HepG2 (cell line): Measurements from ENCODE around the gene FBXL7. TPM values are rescaled to one million over a fixed set of nuclear protein-coding genes. Genes with fewer than 3 reads are reported as not detected.

ENCODE experiments used
- ATAC-seq: fragments of 200-7000 bp; cut with Tn5 transposase; 3 replicates; pipeline ENCODE4 v1.9.1; 2020; ENCODE audit warnings: mild to moderate bottlenecking, moderate library complexity
- BruUV-seq: library from RNA; stranded (reverse); fragments of 400-500 nt; replicated peaks from 2 replicates; lab custom pipeline; 2021; lab: Mats Ljungman, UMichigan
- CTCF ChIA-PET: fragments of 300-600 bp; formaldehyde crosslinking; extraction: SDS; loops from one replicate; lab custom pipeline; 2021; ENCODE audit warnings: low total read pairs, inconsistent platforms, low intra/inter-chr PET ratio; lab: Yijun Ruan, JAX
- POLR2A ChIA-PET: fragments of 350-600 bp; sonication (Branson Sonifier 250); formaldehyde crosslinking; loops from one replicate; lab custom pipeline; 2020; ENCODE audit warnings: antibody characterized with exemption, inconsistent platforms; lab: Yijun Ruan, JAX
- DNase-seq: peaks from one replicate; pipeline ENCODE4 v3.0.0-alpha.2; 2015; ENCODE audit warnings: low spot score
- FAIRE-seq: peaks from 3 replicates; lab custom pipeline; 2011; peaks lifted over from hg19 to GRCh38; lab: Jason Lieb, UNC
- H2AFZ ChIP-seq: one replicate; pipeline ENCODE4 v1.6.1; 2011; ENCODE audit warnings: low read length, inconsistent platforms
- H3K27ac ChIP-seq: fragments of 300-600 bp; 3 replicates; pipeline ENCODE4 v1.8.0; 2011; ENCODE audit warnings: mixed run types, mild to moderate bottlenecking, mixed read lengths, low read length, inconsistent platforms; ENCODE audit not compliant: insufficient read depth; ENCODE audit errors: extremely low read length
- H3K27me3 ChIP-seq, 2 experiments: fragments of 200-600 bp in 1 of 2; 2 replicates in 1 of 2; 3 replicates in 1 of 2; pipeline versions ENCODE4 v1.6.0 to v1.8.0; 2011; ENCODE audit warnings: low read length in 2 of 2, mild to moderate bottlenecking in 2 of 2, moderate library complexity in 2 of 2, inconsistent platforms in 1 of 2; ENCODE audit not compliant: insufficient read depth in 2 of 2, control insufficient read depth in 1 of 2
- H3K36me3 ChIP-seq, 2 experiments: fragments of 200-600 bp in 1 of 2; replicated peaks in 1 of 2; 2 replicates in 1 of 2; 3 replicates in 1 of 2; pipeline versions ENCODE4 v1.5.1 to v1.8.0; 2011; ENCODE audit warnings: low read length in 2 of 2, inconsistent platforms in 1 of 2; ENCODE audit not compliant: insufficient read depth in 2 of 2, control insufficient read depth in 1 of 2
- H3K4me1 ChIP-seq: 2 replicates; pipeline ENCODE4 v1.5.1; 2012; ENCODE audit warnings: low read length, inconsistent platforms; ENCODE audit not compliant: insufficient read depth
- H3K4me2 ChIP-seq: 2 replicates; pipeline ENCODE4 v1.6.0; 2011; ENCODE audit warnings: low read depth, low read length, inconsistent platforms
- H3K4me3 ChIP-seq, 3 experiments: fragments of 200-600 bp in 1 of 3; sonication (generic), shearing (Covaris generic) in 1 of 3; replicated peaks in 1 of 3; 2 replicates each; pipeline ENCODE4 v1.5.1; 2011 to 2016; ENCODE audit warnings: low read length in 3 of 3, inconsistent platforms in 2 of 3, low read depth in 2 of 3, mild to moderate bottlenecking in 2 of 3, control low read depth in 1 of 3, mixed read lengths in 1 of 3; ENCODE audit not compliant: insufficient read depth in 1 of 3
- H3K79me2 ChIP-seq: one replicate; pipeline ENCODE4 v1.6.1; 2011; ENCODE audit warnings: low read length, inconsistent platforms; ENCODE audit not compliant: insufficient read depth
- H3K9ac ChIP-seq: 2 replicates; pipeline ENCODE4 v1.6.0; 2011; ENCODE audit warnings: mild to moderate bottlenecking, low read depth, low read length, inconsistent platforms; ENCODE audit not compliant: insufficient read depth
- H3K9me3 ChIP-seq: 2 replicates; pipeline ENCODE4 v1.5.1; 2012; ENCODE audit warnings: mild to moderate bottlenecking, low read length
- H4K20me1 ChIP-seq: 2 replicates; pipeline ENCODE4 v1.6.0; 2011; ENCODE audit warnings: inconsistent platforms, mild to moderate bottlenecking, low read length, moderate library complexity; ENCODE audit not compliant: insufficient read depth
- BCL3 ChIP-seq: sonication (generic); formaldehyde crosslinking; IDR thresholded peaks from 2 replicates; pipeline ENCODE4 v1.5.1; 2020; ENCODE audit warnings: mild to moderate bottlenecking, missing genetic modification reagents, moderate library complexity
- KDM3A ChIP-seq: IDR thresholded peaks from 2 replicates; pipeline ENCODE4 v1.6.1; 2018; ENCODE audit warnings: low read depth, missing compliant biosample characterization
- NCOA1 ChIP-seq: sonication (generic); formaldehyde crosslinking; IDR thresholded peaks from 2 replicates; pipeline ENCODE4 v1.9.0; 2021; ENCODE audit warnings: missing genetic modification reagents
- PCBP2 ChIP-seq: fragments of 200-400 bp; formaldehyde crosslinking; optimal IDR thresholded peaks from 2 replicates; pipeline ENCODE3; 2018; ENCODE audit warnings: low read length, low read depth; ENCODE audit not compliant: poor library complexity, severe bottlenecking
- POLR2A ChIP-seq, 2 experiments: IDR thresholded peaks; 2 replicates each; pipeline ENCODE4 v1.6.1; 2011; ENCODE audit warnings: low read depth in 2 of 2, low read length in 2 of 2, mild to moderate bottlenecking in 1 of 2, moderate library complexity in 1 of 2; ENCODE audit not compliant: insufficient read depth in 1 of 2
- RARA ChIP-seq: IDR thresholded peaks from 2 replicates; pipeline ENCODE4 v1.6.1; 2016; ENCODE audit warnings: missing genetic modification reagents, missing compliant biosample characterization
- SRSF9 ChIP-seq: fragments of 200-400 bp; formaldehyde crosslinking; IDR thresholded peaks from 2 replicates; pipeline ENCODE4 v1.6.1; 2018; ENCODE audit warnings: borderline replicate concordance, mild to moderate bottlenecking, low read depth, low read length; ENCODE audit not compliant: insufficient read depth, poor library complexity, severe bottlenecking
- TRIM22 ChIP-seq: fragments of 450-650 bp; IDR thresholded peaks from 2 replicates; pipeline ENCODE4 v1.6.1; 2017
- ZNF33B ChIP-seq: sonication (generic); formaldehyde crosslinking; IDR thresholded peaks from 2 replicates; pipeline ENCODE4 v1.5.1; 2020; ENCODE audit warnings: mild to moderate bottlenecking, missing genetic modification reagents
- ZNF740 ChIP-seq: sonication (generic); formaldehyde crosslinking; IDR thresholded peaks from 2 replicates; pipeline ENCODE4 v1.4.0; 2020; ENCODE audit warnings: missing genetic modification reagents
- ZSCAN25 ChIP-seq: sonication (generic); formaldehyde crosslinking; IDR thresholded peaks from 2 replicates; pipeline ENCODE4 v1.8.0; 2022; ENCODE audit warnings: mild to moderate bottlenecking, missing genetic modification reagents
- in situ Hi-C: cut with HindIII; loops from 2 replicates; pipeline ENCODE4 v1.10.0; 2017; ENCODE audit warnings: low pct_unique_long_range_greater_than_20kb; ENCODE audit not compliant: extremely low pct_ligation_motif_present
- intact Hi-C: fragments of 100-400 bp; cut with micrococcal nuclease; formaldehyde crosslinking; loops from one replicate; pipeline ENCODE4 v1.10.0; 2022; ENCODE audit not compliant: unreplicated experiment
- polyA plus RNA-seq, 8 experiments: library from polyadenylated mRNA; depleted of rRNA in 3 of 8; stranded (reverse) in 7 of 8; unstranded in 1 of 8; fragments of >200 nt; fragmentation: Illumina TruSeq in 4 of 8; extraction: Trizol in 4 of 8; gene quantifications; 2 replicates each; pipeline versions ENCODE4 v1.2.1 to v1.2.3, GENCODE V29; 2011 to 2016; ENCODE audit warnings: low read depth in 4 of 8, missing spikeins in 1 of 8, mixed read lengths in 1 of 8; ENCODE audit not compliant: insufficient read depth in 1 of 8
- total RNA-seq, 5 experiments: library from RNA; depleted of rRNA; stranded (reverse); fragments of >200 nt; fragmentation: Illumina TruSeq; extraction: Trizol; gene quantifications; 2 replicates each; pipeline ENCODE4 v1.2.3, GENCODE V29; 2016; ENCODE audit warnings: low read depth in 1 of 5

Gene FBXL7
- total and polyA plus RNA-seq, 2 of the 13 experiments (the other 11 are each of a cell fraction or from before 2014, with no cell fraction given) = 0.07 TPM; not detected in 1

- POLR2A ChIA-PET = no interaction called here
- Histone ChIP-seq H3K9me3 (peaks cover 17% of the 10 kb centered on the region), H3K27ac (no peak overlapping the region), H3K9ac (no peak overlapping the region), H3K79me2 (no peaks in the 10 kb centered on the region), H4K20me1 (no peaks in the 10 kb centered on the region), H3K4me3 (no peak overlapping the region), H3K4me2 (no peak overlapping the region), H2AFZ (no peak overlapping the region), H3K4me1 (no peaks in the 10 kb centered on the region), H3K27me3 (no peaks in the 10 kb centered on the region; a peak in 1 of 5 replicates), H3K36me3 (no peaks in the 10 kb centered on the region)
- in situ Hi-C loops (no loop called here), intact Hi-C loops (no loop called here)
- CTCF ChIA-PET = no interaction called here
- DNase-seq (no peak), ATAC-seq (no peak), FAIRE-seq (no peak)
- no TSS peak for BruUV-seq
- TF ChIP-seq PCBP2 (no peak), ZNF33B (CRISPR knock-in tag) (no peak), KDM3A (CRISPR knock-in tag) (no peak), ZSCAN25 (CRISPR knock-in tag) (no peak), RARA (CRISPR knock-in tag) (no peak), SRSF9 (no peak), NCOA1 (no peak), BCL3 (no peak), TRIM22 (no peak), ZNF740 (CRISPR knock-in tag) (no peak), POLR2A (IDR thresholded peaks at IDR 0.05; ENCODE audit: insufficient read depth in 1 of 2, low read depth in 2 of 2, low read length in 2 of 2) (no peak)
Measured at GRCh38 chr5:15727375-15727774, 227.4 kb downstream of the FBXL7 start.
